Ecto neural progenitor cell (in vitro differentiated cells): ENCODE measurements around the gene TST.

Experiments
- DNase-seq: peaks from one replicate; pipeline ENCODE4 v3.0.0-alpha.2; 2018; ENCODE audit warnings: low spot score

Gene TST

GRCh38 chr22:37053310-37054055 is 34.2 kb upstream of the TST start:
- no peak for DNase-seq

- DNase-seq: no peak
Observed at GRCh38 chr22:37052386-37053309, 33.4 kb upstream of the TST start.

- peak; percentile 80 for DNase-seq
Observed at GRCh38 chr22:37051391-37052385, 32.4 kb upstream of the TST start, which contains the start of gene KCTD17. KCTD17 (plus strand) TSS chr22:37051742; CDS start chr22:37051761, 19 bp downstream.

GRCh38 chr22:37050913-37051312 is 31.7 kb upstream of the TST start:
- DNase-seq: no peak

- no peak for DNase-seq
Observed at GRCh38 chr22:37049224-37049623, 30.0 kb upstream of the TST start.

- no peak for DNase-seq
Observed at GRCh38 chr22:37048133-37048532, 28.9 kb upstream of the TST start.

- DNase-seq: no peak
Observed at GRCh38 chr22:37047006-37047405, 27.8 kb upstream of the TST start.

- no peak for DNase-seq
Observed at GRCh38 chr22:37046589-37046988, 27.3 kb upstream of the TST start.

- DNase-seq: no peak
Observed at GRCh38 chr22:37045958-37046357, 26.7 kb upstream of the TST start.

- no peak for DNase-seq
Observed at GRCh38 chr22:37044634-37045625, 25.7 kb upstream of the TST start.

- DNase-seq: no peak
Observed at GRCh38 chr22:37043828-37044538, 24.7 kb upstream of the TST start.

GRCh38 chr22:37043209-37043827 is 24.1 kb upstream of the TST start:
- DNase-seq: no peak

- no peak for DNase-seq
Observed at GRCh38 chr22:37039466-37039865, 20.2 kb upstream of the TST start.

GRCh38 chr22:37037669-37038068 is 18.4 kb upstream of the TST start:
- DNase-seq: no peak

GRCh38 chr22:37036655-37037377 is 17.6 kb upstream of the TST start:
- DNase-seq: no peak

GRCh38 chr22:37033605-37034430 is 14.6 kb upstream of the TST start:
- DNase-seq: no peak

- no peak for DNase-seq
Observed at GRCh38 chr22:37032535-37033460, 13.6 kb upstream of the TST start.
